GM12878 (cell line): ENCODE results near the gene DIP2C.

Source experiments
- BMI1 ChIP-seq: fragments of 450-650 bp; IDR thresholded peaks from 2 replicates; pipeline ENCODE4 v1.6.1; 2016; ENCODE audit warnings: mild to moderate bottlenecking, moderate library complexity, borderline replicate concordance
- BRCA1 ChIP-seq: IDR thresholded peaks from 2 replicates; pipeline ENCODE4 v1.6.1; 2011; ENCODE audit warnings: low read depth, low read length, improper control_type of control experiment
- EED ChIP-seq: sonication (generic); IDR thresholded peaks from 2 replicates; pipeline ENCODE4 v1.6.1; 2016; ENCODE audit warnings: antibody characterized with exemption, low read depth
- ELK1 ChIP-seq: IDR thresholded peaks from 2 replicates; pipeline ENCODE4 v1.6.1; 2012; ENCODE audit warnings: low read depth, low read length, improper control_type of control experiment
- FOXK2 ChIP-seq: fragments of 450-650 bp; IDR thresholded peaks from 2 replicates; pipeline ENCODE4 v1.6.1; 2017; ENCODE audit warnings: mild to moderate bottlenecking, moderate library complexity
- GATAD2B ChIP-seq: fragments of 450-650 bp; conservative IDR thresholded peaks from 2 replicates; pipeline ENCODE4 v1.6.1; 2017; ENCODE audit warnings: low read depth, mild to moderate bottlenecking, moderate library complexity
- IRF4 ChIP-seq: IDR thresholded peaks from 2 replicates; pipeline ENCODE4 v1.6.1; 2011; ENCODE audit warnings: low read depth, low read length
- MXI1 ChIP-seq: fragments of 150-350 bp; IDR thresholded peaks from 2 replicates; pipeline ENCODE4 v1.6.1; 2011; ENCODE audit warnings: low read depth, mild to moderate bottlenecking, inconsistent platforms, low read length, improper control_type of control experiment
- STAT1 ChIP-seq: fragments of 450-650 bp; conservative IDR thresholded peaks from 2 replicates; pipeline ENCODE4 v1.6.1; 2014; ENCODE audit warnings: antibody characterized with exemption, mild to moderate bottlenecking
- ZBTB33 ChIP-seq: fragments of 450-650 bp; IDR thresholded peaks from 2 replicates; pipeline ENCODE4 v1.6.1; 2017; ENCODE audit warnings: mild to moderate bottlenecking
- ZNF622 ChIP-seq: fragments of 450-650 bp; IDR thresholded peaks from 2 replicates; pipeline ENCODE4 v1.6.1; 2017; ENCODE audit warnings: mild to moderate bottlenecking, inconsistent platforms
- TF ChIP-seq, protein P1 (sequence below), 3 experiments: IDR thresholded peaks in 2 of 3; conservative IDR thresholded peaks in 1 of 3; 2 replicates each; pipeline ENCODE4 v1.5.1; 2011; ENCODE audit warnings: low read depth in 3 of 3, low read length in 3 of 3, mild to moderate bottlenecking in 3 of 3, control low read depth in 2 of 3, moderate library complexity in 2 of 3, inconsistent platforms in 1 of 3, mixed read lengths in 1 of 3; ENCODE audit not compliant: control insufficient read depth in 2 of 3, insufficient read depth in 1 of 3; ENCODE audit errors: extremely low read depth in 1 of 3

- TF ChIP-seq, protein P1, sequence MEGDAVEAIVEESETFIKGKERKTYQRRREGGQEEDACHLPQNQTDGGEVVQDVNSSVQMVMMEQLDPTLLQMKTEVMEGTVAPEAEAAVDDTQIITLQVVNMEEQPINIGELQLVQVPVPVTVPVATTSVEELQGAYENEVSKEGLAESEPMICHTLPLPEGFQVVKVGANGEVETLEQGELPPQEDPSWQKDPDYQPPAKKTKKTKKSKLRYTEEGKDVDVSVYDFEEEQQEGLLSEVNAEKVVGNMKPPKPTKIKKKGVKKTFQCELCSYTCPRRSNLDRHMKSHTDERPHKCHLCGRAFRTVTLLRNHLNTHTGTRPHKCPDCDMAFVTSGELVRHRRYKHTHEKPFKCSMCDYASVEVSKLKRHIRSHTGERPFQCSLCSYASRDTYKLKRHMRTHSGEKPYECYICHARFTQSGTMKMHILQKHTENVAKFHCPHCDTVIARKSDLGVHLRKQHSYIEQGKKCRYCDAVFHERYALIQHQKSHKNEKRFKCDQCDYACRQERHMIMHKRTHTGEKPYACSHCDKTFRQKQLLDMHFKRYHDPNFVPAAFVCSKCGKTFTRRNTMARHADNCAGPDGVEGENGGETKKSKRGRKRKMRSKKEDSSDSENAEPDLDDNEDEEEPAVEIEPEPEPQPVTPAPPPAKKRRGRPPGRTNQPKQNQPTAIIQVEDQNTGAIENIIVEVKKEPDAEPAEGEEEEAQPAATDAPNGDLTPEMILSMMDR (IDR thresholded peaks at IDR 0.05 in 2 of 3, conservative IDR thresholded peaks at IDR 0.05 in 1 of 3; ENCODE audit: control insufficient read depth in 2 of 3, extremely low read depth in 1 of 3, insufficient read depth in 1 of 3, low read depth in 3 of 3, low read length in 3 of 3) = no peak
- no peak for TF ChIP-seq ZBTB33
- TF ChIP-seq GATAD2B = no peak
- no peak for TF ChIP-seq FOXK2
- TF ChIP-seq IRF4 = no peak
- TF ChIP-seq BRCA1 = no peak
- no peak for TF ChIP-seq MXI1
- no peak for TF ChIP-seq ZNF622
- TF ChIP-seq BMI1 = no peak
- TF ChIP-seq ELK1 = no peak
- no peak for TF ChIP-seq STAT1
- TF ChIP-seq EED = no peak
Observed at GRCh38 chr10:729213-729612, 39.7 kb upstream of the DIP2C start.
